ENCODE data around the gene RAD52.

- no peak for TF ChIP-seq EP300 (IDR thresholded peaks at IDR 0.05)
- no peak for TF ChIP-seq CTCF (IDR thresholded peaks at IDR 0.05)
- no peak for TF ChIP-seq CHD4 (IDR thresholded peaks at IDR 0.05; ENCODE audit: borderline replicate concordance)
- no peak for TF ChIP-seq REST (IDR thresholded peaks at IDR 0.05)
- no peak for TF ChIP-seq ELK1 (IDR thresholded peaks at IDR 0.05; ENCODE audit: low read depth, low read length)
- TF ChIP-seq POLR2A (IDR thresholded peaks at IDR 0.05; ENCODE audit: low read length), result no peak
- TF ChIP-seq MAX (IDR thresholded peaks at IDR 0.05), result no peak
- no peak for TF ChIP-seq RCOR1 (IDR thresholded peaks at IDR 0.05; ENCODE audit: low read depth, low read length)
- TF ChIP-seq SMC3 (IDR thresholded peaks at IDR 0.05), result no peak
- TF ChIP-seq HMGXB4 (CRISPR knock-in tag; IDR thresholded peaks at IDR 0.05; ENCODE audit: borderline replicate concordance), result no peak
These were observed 22.5 kb upstream of the RAD52 start for GRCh38 chr12:971991-972390.
